Measurements from ENCODE around the gene AFF3. TPM values are rescaled to one million over a fixed set of nuclear protein-coding genes. Genes with fewer than 3 reads are reported as not detected.

AFF3 gene
- total and polyA plus RNA-seq, 10 of the 15 experiments (the other 5 are each of a cell fraction or from before 2014, with no cell fraction given) = 0.26 to 5.5 (median 3.0) TPM

DNA sequence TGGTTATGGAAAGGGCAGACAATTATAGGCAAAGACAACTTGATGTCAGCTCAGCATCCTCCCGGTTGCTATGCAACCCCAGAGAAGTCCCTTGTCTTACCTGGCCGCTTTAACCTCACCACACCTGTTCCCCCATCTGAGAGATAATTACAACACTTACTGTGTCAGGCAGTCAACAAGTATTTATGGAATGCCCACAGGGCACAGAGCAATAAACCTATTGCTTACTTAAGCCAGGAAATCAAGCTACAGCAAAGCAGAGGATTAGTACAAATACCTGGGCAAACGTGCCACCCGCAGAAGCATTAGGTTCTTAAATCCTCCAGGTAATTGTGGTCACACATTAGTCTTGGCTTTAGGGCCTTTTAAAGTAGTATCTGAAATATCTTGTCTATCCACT, 332.2 kb downstream of the AFF3 start (continued):
- TF ChIP-seq ZBTB11 (CRISPR knock-in tag; IDR thresholded peaks at IDR 0.05) (no peak), SIX5 (IDR thresholded peaks at IDR 0.05; ENCODE audit: low read depth, low read length, severe bottlenecking) (no peak), ASH2L (IDR thresholded peaks at IDR 0.05; ENCODE audit: borderline replicate concordance, low read depth) (no peak), POLR2A (IDR thresholded peaks at IDR 0.05; ENCODE audit: low read depth, low read length) (no peak), EP300 (IDR thresholded peaks at IDR 0.05; ENCODE audit: borderline replicate concordance in 1 of 2, control insufficient read depth in 1 of 2, low read depth in 2 of 2, low read length in 2 of 2) (no peak), SMARCA5 (IDR thresholded peaks at IDR 0.05) (no peak), MLLT1 (IDR thresholded peaks at IDR 0.05) (no peak), RCOR1 (conservative IDR thresholded peaks at IDR 0.05; ENCODE audit: low read depth, low read length) (no peak), ESRRA (IDR thresholded peaks at IDR 0.05; ENCODE audit: low read length) (no peak), BCL11A (IDR thresholded peaks at IDR 0.05; ENCODE audit: low read depth, low read length) (no peak), POU2F2 (IDR thresholded peaks at IDR 0.05; ENCODE audit: borderline replicate concordance, low read depth, low read length) (no peak), TCF12 (IDR thresholded peaks at IDR 0.05; ENCODE audit: low read depth, low read length) (no peak)

Measured in GM12878 (cell line).